ENCODE measurements around the gene CDC37L1.
A peak's percentile ranks its signal among the peaks of the same experiment; 100 is the strongest.
"Not testable (repeated sequence)": the region's sequence is repeated elsewhere in the genome, so short reads cannot be mapped to it uniquely, and the experiment has no call there.

The CDC37L1 gene

GRCh38 chr9:4679268-4680172, at the start of gene CDC37L1:
CDC37L1 (plus strand) TSS chr9:4679569; CDS start chr9:4679768, 199 bp downstream.
- DNase-seq (ENCODE audit: low read depth) = peak; percentile 79

- no peak for DNase-seq (ENCODE audit: low read depth)
These were observed 48.5 kb upstream of the CDC37L1 start for GRCh38 chr9:4630836-4631235.

GRCh38 chr9:4638968-4639367, 40.4 kb upstream of the CDC37L1 start:
- DNase-seq (ENCODE audit: low read depth) = no peak

GRCh38 chr9:4639420-4639819, 39.9 kb upstream of the CDC37L1 start:
- DNase-seq (ENCODE audit: low read depth) = no peak

GRCh38 chr9:4640027-4640426, 39.3 kb upstream of the CDC37L1 start:
- DNase-seq (ENCODE audit: low read depth) = no peak

- no peak for DNase-seq (ENCODE audit: low read depth)
These were observed 37.0 kb upstream of the CDC37L1 start for GRCh38 chr9:4642351-4642750.

- DNase-seq (ENCODE audit: low read depth) = no peak
These were observed 25.3 kb upstream of the CDC37L1 start for GRCh38 chr9:4654084-4654483.

- DNase-seq (ENCODE audit: low read depth) = no peak
These were observed 24.8 kb upstream of the CDC37L1 start for GRCh38 chr9:4654538-4654937.

GRCh38 chr9:4656196-4656595, 23.2 kb upstream of the CDC37L1 start:
- DNase-seq (ENCODE audit: low read depth) = not testable (repeated sequence)

- no peak for DNase-seq (ENCODE audit: low read depth)
These were observed 22.7 kb upstream of the CDC37L1 start for GRCh38 chr9:4656621-4657020.

- DNase-seq (ENCODE audit: low read depth) = no peak
These were observed 21.8 kb upstream of the CDC37L1 start for GRCh38 chr9:4657426-4658159.

- DNase-seq (ENCODE audit: low read depth) = not testable (repeated sequence)
These were observed 18.7 kb upstream of the CDC37L1 start for GRCh38 chr9:4660665-4661064.

GRCh38 chr9:4661165-4661564, 18.2 kb upstream of the CDC37L1 start:
- DNase-seq (ENCODE audit: low read depth) = no peak

GRCh38 chr9:4661611-4662010, 17.8 kb upstream of the CDC37L1 start:
- DNase-seq (ENCODE audit: low read depth) = no peak

- DNase-seq (ENCODE audit: low read depth) = no peak
These were observed 17.0 kb upstream of the CDC37L1 start, which contains the start of gene PLPP6 for GRCh38 chr9:4662108-4662988. PLPP6 (plus strand) TSS chr9:4662294; CDS start chr9:4662376, 82 bp downstream.

GRCh38 chr9:4662989-4663792, 16.2 kb upstream of the CDC37L1 start:
- DNase-seq (ENCODE audit: low read depth) = no peak

GRCh38 chr9:4663956-4664355, 15.4 kb upstream of the CDC37L1 start:
- DNase-seq (ENCODE audit: low read depth) = no peak

GRCh38 chr9:4665357-4665756, 14.0 kb upstream of the CDC37L1 start:
- DNase-seq (ENCODE audit: low read depth) = no peak

GRCh38 chr9:4666042-4666699, 13.2 kb upstream of the CDC37L1 start, which contains the start of gene SPATA6L:
SPATA6L (minus strand) TSS chr9:4666480; CDS start chr9:4666250, 230 bp downstream.
- DNase-seq (ENCODE audit: low read depth) = no peak

GRCh38 chr9:4667681-4668080, 11.7 kb upstream of the CDC37L1 start:
- no peak for DNase-seq (ENCODE audit: low read depth)

Measured in HS-5 (cell line).